HL-60/S4 treated with retinoic acid at 250 ng/mL for 4 days and 3 days (cell line): ENCODE results near the gene LYPD6.

Experiments used
- in situ Hi-C: fragments of 300-500 bp; cut with MboI; formaldehyde crosslinking; loops from 2 replicates; pipeline ENCODE4 v1.7.0; 2022; ENCODE audit warnings: low sequenced_read_pairs

The LYPD6 gene

DNA sequence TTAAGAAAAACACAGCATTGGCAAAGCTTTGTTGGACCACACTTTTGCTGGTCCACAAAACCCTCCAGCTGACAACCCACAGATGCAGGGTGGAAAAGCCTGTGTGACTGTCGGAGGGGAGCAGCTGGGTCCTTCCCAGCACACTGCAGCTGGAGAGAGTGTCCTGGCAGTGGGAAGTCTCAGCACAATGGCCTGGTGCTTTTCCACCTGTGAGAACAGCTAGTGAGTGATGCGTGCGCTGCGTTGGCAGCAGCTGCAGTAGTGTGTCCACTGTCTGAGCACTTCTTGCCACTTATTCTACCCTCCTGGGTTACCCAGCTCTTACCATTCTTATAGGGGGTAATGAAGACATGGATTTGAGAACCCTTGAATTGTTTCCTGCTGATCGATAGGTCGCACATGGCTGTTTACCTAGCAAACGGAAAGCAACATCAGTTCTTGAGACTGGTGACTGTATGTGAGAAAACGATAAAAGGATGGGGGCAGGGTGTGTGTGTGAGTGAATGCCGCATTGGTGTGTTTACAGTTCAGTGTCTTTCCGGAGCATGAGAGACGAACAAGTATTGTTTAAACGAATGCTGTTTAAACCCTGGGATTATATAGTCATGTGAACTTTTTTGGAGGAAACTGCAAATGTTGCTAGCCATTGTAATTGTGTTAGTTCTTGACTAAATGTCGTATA is 69.7 kb downstream of the LYPD6 start:
- in situ Hi-C loops: no loop called here

DNA sequence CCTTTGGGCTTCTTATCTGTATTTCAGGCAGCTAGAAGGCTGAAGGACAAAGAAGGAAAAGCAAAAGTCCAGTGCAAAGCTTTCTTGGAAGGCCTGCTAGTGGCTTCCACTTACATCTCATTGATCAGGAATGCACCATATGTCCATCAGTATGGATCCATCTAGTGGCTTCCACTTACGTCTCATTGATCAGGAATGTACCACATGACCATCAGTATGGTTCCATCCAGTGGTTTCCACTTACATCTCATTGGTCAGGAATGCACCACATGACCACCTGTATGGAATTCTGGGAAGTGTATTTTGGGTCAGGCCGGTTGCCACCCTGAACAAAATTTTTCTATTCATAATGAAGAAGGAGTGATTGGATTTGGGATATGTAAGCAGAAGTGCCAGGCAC is 70.6 kb downstream of the LYPD6 start:
- in situ Hi-C loops: no loop called here

DNA sequence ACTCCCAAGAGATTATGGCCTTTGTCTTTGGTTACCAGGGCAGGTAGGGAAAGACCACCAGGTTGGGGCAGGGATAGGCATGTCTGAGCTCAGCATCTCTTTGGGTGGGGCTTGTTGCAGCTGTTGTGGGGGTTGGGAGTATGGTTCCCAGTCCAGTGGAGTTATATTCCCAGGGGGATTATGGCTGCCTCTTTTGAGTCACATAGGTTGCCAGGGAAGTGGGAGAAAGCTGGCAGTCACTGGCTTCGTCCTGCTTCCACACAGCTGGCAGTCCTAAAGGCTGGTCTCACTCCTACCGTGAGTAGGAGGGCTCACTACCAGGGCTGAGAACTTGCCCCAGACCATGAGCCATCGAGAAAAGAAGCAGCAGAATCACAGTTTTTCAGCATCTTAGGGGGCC is 79.1 kb downstream of the LYPD6 start:
- in situ Hi-C loops: no loop called here

DNA sequence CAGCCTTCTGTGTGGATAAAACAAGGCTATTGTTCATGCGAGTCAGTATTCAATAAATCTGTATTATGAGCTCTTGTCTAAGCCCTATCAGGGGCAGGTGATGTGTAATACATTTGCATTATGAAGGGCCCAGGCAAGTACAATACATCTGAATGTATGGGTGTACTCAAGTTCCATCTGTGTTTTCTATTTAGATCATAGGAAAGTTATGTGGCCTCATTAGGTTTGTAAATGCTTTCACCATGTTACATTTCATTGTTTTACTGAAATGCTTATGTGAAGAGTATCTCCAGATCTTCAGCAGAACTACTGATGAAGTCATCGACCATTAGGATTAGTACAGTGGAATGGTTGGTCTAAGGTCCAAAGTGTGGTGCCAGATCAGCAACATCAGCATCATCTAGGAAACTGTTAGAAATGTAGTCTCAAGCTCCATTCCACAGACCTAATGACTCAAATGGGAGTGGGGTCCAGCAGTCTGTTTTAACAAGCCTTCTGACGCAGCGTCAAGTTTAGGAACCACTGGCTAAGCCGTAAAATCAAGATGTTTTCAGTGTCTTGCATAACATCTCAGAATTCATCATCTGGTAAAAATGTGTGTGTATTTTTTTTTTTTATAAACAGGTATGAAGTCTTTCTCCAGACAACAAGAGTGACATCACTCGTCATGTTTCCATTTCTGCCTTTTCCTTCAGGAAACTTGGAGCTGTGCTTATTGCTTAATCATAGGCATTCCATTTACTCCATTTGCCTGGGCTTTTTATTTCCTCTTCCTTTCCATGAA is 80.5 kb downstream of the LYPD6 start:
- in situ Hi-C loops: no loop called here

DNA sequence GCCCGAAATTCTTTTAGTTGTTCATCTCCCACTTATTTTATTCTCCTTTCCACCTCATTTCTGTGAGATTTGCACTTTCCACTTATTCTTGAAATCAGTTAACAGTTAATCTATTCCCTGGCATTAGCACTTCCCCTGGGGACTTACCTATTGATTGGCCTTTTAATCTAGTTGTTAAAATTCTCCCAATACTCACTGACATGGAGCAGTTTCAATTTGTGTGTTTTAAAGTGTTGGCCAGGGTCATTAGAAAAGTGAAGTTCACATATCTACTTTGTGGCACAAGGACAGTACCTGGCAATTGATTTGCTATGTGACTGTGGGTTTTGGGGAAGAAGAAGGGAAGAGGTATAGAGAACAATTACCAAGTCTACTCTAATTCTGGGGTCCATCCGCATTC is 83.1 kb downstream of the LYPD6 start:
- in situ Hi-C loops: no loop called here

DNA sequence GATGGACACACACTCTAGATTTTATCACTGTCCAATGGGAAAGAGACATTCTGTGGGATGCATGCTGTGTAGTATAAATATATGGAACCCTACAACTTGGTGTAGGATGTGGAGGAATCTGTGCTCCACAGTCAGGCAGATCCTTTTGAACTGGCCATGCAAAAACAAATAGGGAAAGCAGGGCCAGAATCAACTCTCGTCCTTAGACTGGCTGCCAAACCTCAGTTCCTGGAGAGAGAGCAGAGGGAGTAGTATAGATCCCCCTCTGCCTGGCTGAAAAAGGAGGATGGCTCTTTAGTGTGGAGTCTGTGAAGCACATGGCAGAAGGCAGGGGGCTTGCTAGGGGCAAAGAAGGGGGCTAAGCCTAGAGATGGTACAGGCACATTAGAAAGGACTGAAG is 84.7 kb downstream of the LYPD6 start:
- in situ Hi-C loops: no loop called here

DNA sequence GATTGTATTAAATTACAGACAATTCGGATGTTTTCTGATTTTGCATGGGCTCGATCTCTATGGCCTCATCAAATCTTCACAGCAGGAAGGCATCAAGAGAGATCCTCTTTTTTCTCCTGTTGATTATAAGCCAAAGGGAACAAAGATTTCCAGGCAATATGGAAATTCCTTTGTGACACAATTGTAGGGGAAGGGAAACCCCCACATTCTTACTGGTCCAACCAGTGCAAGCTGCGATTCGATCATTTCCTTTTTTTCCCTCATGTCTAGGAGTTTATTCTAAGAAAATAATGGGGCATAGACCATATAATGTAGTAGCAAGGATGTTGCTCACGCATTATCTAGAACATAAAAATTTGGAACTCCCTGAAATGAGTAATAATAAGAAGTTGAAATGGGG is 87.7 kb downstream of the LYPD6 start:
- in situ Hi-C loops: no loop called here

DNA sequence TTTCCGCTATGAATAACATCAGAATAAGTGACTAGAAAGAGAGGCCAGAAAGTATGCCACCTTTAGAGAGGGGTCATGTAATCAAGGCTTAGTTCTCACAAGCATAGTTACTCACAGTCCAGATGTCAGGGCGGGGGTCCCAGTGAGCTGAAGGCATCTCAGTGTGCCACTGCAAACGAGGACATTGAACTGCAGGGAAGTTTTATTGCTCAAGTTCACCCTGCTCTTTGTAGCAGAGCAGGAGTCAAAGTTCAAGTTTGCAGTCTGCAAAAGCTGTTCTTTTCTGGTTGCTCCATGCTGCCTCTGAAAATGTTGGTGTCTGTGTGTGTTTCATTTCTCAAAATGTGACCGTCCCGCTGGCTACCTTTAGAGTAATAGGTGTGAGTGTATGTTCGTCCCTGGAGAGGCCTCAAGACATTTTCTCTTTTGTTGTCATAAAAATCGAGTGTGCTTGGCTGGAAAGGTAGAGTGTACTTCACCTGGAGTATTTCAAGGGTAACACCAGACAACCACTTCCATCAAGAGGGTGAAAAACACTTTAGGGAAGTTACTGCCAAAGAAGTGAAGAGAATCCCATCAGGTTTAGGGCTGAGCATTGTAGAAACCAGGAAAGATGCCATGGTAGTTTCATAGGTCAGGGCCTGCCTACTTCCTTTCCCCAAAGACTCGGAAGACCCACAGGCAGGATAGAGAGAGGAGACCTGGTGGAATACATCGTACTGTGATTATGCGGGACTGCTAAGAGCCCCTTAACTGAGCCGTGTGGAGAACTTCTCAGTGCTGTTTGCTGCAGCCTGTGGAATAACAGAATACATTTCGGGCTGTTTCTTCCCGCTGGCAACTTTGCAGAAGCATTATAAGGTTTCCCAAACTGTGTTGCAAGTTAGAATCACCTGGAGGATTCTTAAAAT is 89.9 kb downstream of the LYPD6 start:
- in situ Hi-C loops: no loop called here

DNA sequence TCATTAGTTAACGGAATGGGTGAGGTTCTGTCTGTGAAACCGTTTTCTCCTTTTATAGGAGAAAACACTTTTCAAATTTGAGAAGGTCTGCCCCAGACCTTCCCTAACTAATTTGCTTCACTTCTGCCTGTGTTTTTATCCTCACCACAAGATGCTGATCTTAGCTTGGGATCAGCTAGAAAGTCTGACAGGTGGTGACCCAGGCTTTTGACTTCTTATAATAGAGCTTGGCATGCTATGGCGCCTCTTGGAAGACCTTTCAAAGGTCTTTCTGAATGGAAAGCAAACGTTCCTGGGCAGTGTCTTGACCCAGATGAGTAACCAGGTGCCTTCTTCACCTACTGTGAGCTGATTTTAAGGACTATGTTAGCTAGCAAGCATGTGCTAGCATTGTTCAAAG is 91.4 kb downstream of the LYPD6 start:
- in situ Hi-C loops: no loop called here

DNA sequence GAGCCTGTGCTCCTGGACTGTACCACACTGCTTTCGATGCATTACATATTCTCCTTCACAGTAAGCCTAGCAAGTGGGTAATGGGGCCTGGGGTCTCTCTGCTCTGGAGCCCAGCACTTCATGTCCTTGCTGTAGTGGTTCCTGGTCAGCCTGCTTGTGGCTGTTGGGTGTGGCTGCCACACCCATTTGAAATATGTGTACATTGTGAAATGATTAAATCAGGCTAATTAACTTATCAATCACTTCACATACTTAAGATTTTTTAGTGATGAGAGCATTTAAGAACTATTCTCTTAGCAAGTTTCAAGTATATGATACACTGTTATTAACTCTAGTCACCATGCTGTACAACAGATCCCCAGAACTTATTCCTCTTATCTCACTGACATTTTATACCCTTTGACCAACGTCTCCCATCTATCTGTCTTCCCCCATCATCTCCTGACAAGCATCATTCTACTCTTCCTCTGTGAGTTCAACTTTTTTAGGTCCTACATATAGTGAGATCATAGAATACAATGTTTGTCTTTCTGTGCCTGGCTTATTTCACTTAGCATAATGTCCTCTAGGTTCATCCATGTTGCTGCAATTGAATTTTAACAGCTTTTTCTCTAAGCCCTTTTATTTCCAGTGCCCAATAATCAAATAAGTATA is 92.1 kb downstream of the LYPD6 start:
- in situ Hi-C loops: no loop called here

DNA sequence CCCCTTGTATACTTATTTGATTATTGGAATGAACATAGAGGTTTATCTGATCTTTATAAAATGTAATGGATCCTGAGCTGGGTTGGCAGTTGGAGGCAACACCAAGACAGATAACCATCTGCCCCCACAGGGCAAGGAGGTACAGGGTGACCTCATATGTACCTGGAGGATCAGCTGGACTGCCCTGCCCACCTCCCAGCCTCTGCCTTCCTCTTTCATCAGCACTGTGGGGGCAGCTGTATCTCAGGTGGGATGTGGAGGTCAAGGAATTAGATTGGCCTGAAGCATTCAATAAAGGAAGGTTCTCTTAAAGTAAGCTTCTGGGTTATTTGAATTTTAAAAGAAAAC is 92.6 kb downstream of the LYPD6 start:
- in situ Hi-C loops: no loop called here

DNA sequence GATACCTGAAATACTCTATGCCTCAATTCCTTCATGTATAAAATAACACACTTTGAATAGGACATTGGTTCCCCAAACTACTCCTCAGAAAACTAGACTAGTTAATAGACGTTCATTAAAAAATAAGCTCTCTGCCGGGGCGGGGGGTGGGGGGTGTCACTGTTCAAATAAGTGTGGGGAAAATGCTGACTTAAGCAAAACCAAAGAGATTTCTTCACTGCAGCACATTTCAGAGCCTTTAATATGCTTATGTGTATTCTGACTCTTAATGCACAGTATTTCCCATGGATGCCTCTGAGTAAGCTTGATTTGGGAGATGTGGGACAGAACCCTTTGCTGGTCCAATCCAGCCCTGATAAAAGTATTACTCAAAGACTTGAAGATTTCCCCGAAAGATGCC is 93.2 kb downstream of the LYPD6 start:
- in situ Hi-C loops: no loop called here

DNA sequence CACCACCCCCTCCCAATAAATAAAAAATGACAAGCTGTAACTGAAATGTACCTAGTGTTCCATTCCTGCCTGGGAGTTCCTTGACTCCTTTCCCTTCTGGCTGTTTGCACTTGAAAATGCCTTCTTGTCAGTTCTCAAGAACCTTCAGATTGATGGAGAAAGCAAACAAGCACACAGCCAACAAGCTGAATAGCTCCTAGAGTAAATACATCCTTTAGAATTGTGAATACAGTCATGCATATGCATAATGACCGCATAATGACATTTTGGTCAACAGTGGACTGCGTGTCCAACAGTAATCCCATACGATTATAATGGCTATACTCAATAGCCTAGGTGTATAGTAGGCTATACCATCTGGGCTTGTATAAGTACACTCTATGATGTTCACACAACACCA is 97.0 kb downstream of the LYPD6 start:
- in situ Hi-C loops: no loop called here

DNA sequence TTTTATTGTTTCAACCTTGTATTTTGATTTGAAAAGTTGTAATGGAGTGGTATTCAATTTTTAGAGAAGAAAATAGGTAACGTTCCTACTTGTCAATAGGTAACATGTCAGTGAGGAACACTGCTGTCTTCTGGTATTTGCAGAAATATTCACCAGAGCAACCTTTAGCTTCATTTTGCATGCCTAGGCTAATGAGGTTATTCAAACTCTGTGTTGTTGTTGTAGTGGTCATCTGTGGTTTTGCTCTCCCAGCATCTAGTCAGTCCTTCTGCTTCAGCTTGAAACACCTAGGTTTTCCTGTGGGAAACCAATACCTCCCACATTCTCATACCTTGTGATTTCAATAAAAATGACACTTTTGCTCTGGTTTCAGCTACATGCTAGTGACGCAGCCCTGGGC is 98.4 kb downstream of the LYPD6 start:
- in situ Hi-C loops: no loop called here

DNA sequence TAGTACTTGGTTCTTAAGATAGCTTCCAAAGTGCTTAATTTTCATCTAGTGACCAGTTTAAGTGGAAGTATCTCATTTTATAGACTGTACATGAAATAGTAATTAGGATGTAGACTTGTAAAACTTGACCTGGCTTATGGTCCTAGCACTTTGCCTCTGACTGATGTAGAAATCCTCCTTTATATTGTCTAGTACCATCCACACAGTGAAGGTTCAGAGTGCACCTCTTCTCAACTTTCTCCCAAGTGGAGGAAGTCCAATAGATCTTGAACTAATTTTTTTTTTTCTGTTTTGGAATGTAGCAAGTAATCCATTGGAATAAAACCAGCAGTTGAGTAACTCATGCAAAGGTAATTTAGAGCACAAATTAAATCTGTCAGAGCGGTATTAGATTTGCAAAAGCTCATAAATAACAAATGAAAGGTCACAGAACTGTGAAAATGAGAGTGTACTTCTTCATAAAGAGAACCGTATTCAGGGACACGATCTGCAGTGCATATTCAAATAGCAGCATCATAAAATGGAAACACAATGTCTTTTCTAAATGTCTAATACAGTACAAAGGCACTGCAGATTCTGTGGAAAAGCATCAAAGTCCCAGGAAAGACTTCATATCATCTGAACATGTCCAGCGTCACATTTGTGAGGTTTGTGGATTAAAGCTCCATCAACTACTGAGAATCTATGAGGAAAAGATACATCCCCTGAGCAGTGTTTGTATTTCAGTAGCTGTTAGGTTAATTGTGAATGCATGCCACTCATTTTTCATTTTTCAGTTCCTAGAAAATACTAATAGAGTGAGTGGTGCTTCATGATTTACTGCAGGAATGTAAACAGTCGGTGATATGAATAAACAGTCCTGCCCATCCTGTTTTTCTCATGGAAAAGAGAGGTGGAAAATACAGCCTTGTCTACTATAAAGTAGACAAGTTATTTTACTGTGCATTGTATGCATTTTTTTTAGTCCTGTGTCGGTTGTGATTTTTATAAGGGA is 100.7 kb downstream of the LYPD6 start:
- in situ Hi-C loops: no loop called here

DNA sequence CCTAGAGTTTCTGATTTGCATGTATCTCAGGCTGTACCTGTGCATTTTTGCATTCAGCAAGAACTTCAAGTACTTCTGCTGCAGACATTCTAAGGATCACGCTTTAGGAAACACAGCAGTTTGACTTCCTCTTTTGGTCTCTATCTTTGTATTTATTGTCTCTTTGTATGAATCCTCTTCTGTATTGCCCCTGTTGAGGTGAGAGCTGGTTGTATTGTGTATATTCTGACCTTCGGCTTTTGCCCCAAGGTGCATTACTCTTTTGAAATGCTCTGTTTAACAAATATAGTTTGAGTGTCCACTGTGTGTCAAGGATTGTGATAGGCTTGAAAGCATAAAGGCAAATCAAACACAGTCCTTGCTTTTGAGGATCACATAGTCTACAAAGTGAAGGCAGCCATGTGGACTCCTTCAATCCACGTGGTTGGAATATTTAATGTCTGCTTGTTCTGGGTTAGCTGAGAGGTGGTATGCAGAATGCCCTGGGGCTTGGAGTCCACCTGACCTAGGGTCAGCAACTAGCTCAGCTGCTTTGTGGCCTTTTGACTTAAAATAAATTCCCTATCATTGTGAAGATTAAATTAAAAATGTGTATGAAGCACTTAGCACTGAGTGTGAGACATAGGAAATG is 108.1 kb downstream of the LYPD6 start:
- in situ Hi-C loops: no loop called here

DNA sequence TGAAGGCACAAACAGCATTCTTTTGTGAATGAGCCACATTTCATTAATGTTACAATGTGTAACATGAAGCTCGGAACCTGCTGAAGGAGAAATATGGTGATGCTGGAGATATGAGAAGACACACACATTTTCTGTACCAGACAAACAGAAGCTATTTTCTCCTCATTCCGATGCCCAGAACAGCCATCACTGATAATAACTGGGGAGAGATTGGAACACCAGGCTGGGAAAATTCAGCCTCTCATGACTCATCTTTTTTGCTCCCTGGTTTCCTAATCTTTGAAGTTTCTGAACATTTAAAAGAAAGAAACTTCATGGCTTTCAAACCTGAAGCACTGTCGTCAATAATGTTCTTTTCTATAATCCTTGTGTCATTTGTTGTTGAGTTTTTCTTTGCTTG is 110.9 kb downstream of the LYPD6 start:
- in situ Hi-C loops: no loop called here

DNA sequence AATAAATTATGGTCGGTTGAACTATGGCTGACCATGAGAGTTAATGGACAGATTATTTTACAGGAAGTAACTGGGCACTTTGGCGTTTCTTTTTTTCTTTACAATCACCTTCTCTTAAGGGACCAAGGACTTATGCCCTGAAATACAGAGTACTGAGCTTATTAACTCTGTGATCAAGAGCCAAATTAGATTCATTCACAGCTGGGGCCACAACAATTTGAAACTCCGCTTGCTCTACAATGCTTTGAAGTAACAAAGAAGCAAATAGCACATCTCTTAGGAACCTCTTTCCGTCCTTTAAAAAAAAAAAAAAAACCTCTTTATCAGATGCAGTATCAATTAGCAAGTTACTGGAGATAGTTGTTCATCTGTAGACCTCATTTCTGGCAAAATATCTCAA is 112.0 kb downstream of the LYPD6 start:
- in situ Hi-C loops: no loop called here

DNA sequence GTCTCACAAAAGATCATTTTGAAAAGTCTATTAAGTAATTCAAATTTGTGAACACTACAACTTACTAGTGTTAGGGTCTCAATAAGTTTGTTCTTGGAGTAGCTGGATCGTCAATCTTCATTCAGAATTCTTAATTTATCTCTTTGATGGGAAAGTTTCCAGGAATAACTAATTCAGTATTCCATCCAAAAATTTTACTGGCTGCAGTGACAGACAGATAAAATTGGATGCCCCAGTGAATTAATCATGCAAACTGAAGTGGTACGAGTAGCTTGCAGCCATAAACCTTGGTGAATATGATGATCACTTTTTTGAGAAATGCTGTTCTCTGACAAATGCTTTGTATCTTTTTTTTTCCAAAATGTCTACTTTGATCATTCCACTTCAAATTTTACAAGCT is 112.8 kb downstream of the LYPD6 start:
- in situ Hi-C loops: no loop called here

DNA sequence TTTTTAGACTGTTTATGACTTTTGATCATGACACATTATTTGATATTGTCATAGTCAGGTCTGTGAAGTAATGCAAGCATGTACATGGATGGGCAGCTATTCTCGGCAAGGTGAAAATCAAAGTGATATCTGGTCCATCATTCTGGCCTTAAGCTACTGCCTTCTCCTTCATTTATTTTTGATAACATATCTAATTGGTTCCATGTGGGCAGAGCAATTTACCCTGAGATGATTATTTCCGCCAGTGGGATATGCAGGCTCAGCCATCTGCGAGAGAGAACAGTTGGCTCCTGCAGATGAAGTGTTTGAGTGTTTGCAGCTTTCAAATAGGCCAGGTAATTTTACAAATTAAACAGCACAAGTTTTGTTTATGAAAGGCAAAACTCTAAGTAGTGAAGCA is 116.4 kb downstream of the LYPD6 start:
- in situ Hi-C loops: no loop called here
